Caco-2 (cell line): Measurements from ENCODE around the gene COX10. TPM values are rescaled to one million over a fixed set of nuclear protein-coding genes. Genes with fewer than 3 reads are reported as not detected.

Source experiments
- BruUV-seq: library from RNA; stranded (reverse); fragments of 400-500 nt; replicated peaks from 2 replicates; lab custom pipeline; 2021; lab: Mats Ljungman, UMichigan
- CTCF ChIA-PET: fragments of 300-600 bp; sonication (Branson Sonifier 250); formaldehyde crosslinking; loops from one replicate; lab custom pipeline; 2022; ENCODE audit warnings: antibody characterized with exemption; lab: Charles Lee
- POLR2A ChIA-PET: fragments of 300-600 bp; sonication (Branson Sonifier 250); formaldehyde crosslinking; loops from one replicate; lab custom pipeline; 2022; ENCODE audit warnings: antibody characterized with exemption; lab: Charles Lee
- DNase-seq, 2 experiments: peaks; one replicate each; pipeline versions ENCODE4 v3.0.0 to v3.0.0-alpha.2; 2020 to 2022
- H3K27me3 ChIP-seq: replicated peaks from 2 replicates; pipeline ENCODE4 v1.6.0; 2011; ENCODE audit warnings: low read length; ENCODE audit not compliant: control insufficient read depth, insufficient read depth
- H3K36me3 ChIP-seq: 2 replicates; pipeline ENCODE4 v1.5.1; 2011; ENCODE audit warnings: low read length; ENCODE audit not compliant: control insufficient read depth, insufficient read depth
- H3K4me1 ChIP-seq: fragments of 250-450 bp; sonication (Bioruptor Pico); 2 replicates; pipeline ENCODE4 v1.5.1; 2020; ENCODE audit warnings: mild to moderate bottlenecking
- H3K4me3 ChIP-seq: 2 replicates; pipeline ENCODE4 v1.5.1; 2011; ENCODE audit warnings: low read depth, mild to moderate bottlenecking, control low read depth, low read length
- H3K9me3 ChIP-seq: fragments of 250-450 bp; sonication (Bioruptor Pico); 2 replicates; pipeline ENCODE4 v1.5.1; 2020; ENCODE audit warnings: mild to moderate bottlenecking, moderate library complexity
- H3K27ac Mint-ChIP-seq: one replicate; pipeline ENCODE4 v1.8.0; 2022; ENCODE audit warnings: mixed read lengths; ENCODE audit not compliant: unreplicated experiment
- H3K27me3 Mint-ChIP-seq: one replicate; pipeline ENCODE4 v1.8.0; 2022; ENCODE audit warnings: mixed read lengths; ENCODE audit not compliant: insufficient read depth, unreplicated experiment
- H3K36me3 Mint-ChIP-seq: one replicate; pipeline ENCODE4 v1.8.0; 2022; ENCODE audit warnings: mild to moderate bottlenecking, mixed read lengths; ENCODE audit not compliant: insufficient read depth, unreplicated experiment
- H3K4me1 Mint-ChIP-seq: one replicate; pipeline ENCODE4 v1.8.0; 2022; ENCODE audit warnings: low read depth, mixed read lengths; ENCODE audit not compliant: unreplicated experiment
- H3K4me3 Mint-ChIP-seq: one replicate; pipeline ENCODE4 v1.8.0; 2022; ENCODE audit warnings: mild to moderate bottlenecking, moderate library complexity, mixed read lengths; ENCODE audit not compliant: unreplicated experiment
- H3K9me3 Mint-ChIP-seq: one replicate; pipeline ENCODE4 v1.8.0; 2022; ENCODE audit warnings: mixed read lengths; ENCODE audit not compliant: unreplicated experiment
- CTCF ChIP-seq, 2 experiments: fragments of 200-600 bp in 1 of 2; IDR thresholded peaks; 1 replicate in 1 of 2; 2 replicates in 1 of 2; pipeline versions ENCODE4 v1.5.1 to v1.8.0; 2011 to 2022; ENCODE audit warnings: antibody characterized with exemption in 1 of 2, control low read depth in 1 of 2, inconsistent platforms in 1 of 2, low read depth in 1 of 2, low read length in 1 of 2, mild to moderate bottlenecking in 1 of 2, moderate library complexity in 1 of 2; ENCODE audit not compliant: insufficient read depth in 1 of 2, severe bottlenecking in 1 of 2, unreplicated experiment in 1 of 2
- intact Hi-C: fragments of 100-400 bp; cut with micrococcal nuclease; formaldehyde crosslinking; loops from one replicate; pipeline ENCODE4 v1.10.0; 2022; ENCODE audit not compliant: unreplicated experiment
- total RNA-seq: library from RNA; stranded (reverse); gene quantifications from 2 replicates; pipeline ENCODE4 v1.2.3, GENCODE V29; 2022

COX10 gene
- total RNA-seq, 1 experiment from 2014 or later, result 13.5 TPM

- ChIA-PET POLR2A (no interaction called here), CTCF (no interaction called here)
- no TSS peak for BruUV-seq
- H3K4me3 ChIP-seq, result no peak overlapping the region
- H3K9me3 ChIP-seq, result no peaks in the 10 kb centered on the region
- H3K27ac Mint-ChIP-seq, result no peak overlapping the region
- H3K4me1 ChIP-seq, result no peaks in the 10 kb centered on the region
- intact Hi-C loops, result no loop called here
- no peaks in the 10 kb centered on the region for H3K27me3 Mint-ChIP-seq
- no peak for DNase-seq
- no peak for TF ChIP-seq CTCF (IDR thresholded peaks at IDR 0.05; ENCODE audit: insufficient read depth in 1 of 2, low read depth in 1 of 2, low read length in 1 of 2, severe bottlenecking in 1 of 2, unreplicated experiment in 1 of 2)
- H3K4me3 Mint-ChIP-seq, result no peak overlapping the region
- no peaks in the 10 kb centered on the region for H3K9me3 Mint-ChIP-seq
- no peaks in the 10 kb centered on the region for H3K4me1 Mint-ChIP-seq
- H3K36me3 ChIP-seq, result no peaks in the 10 kb centered on the region
- no peaks in the 10 kb centered on the region for H3K27me3 ChIP-seq
- H3K36me3 Mint-ChIP-seq, result no peaks in the 10 kb centered on the region
These were observed 16.9 kb downstream of the COX10 start for GRCh38 chr17:14086189-14086588.

GRCh38 chr17:14089179-14089578 lies 19.9 kb downstream of the COX10 start:
- Mint-ChIP-seq H3K27ac (no peak overlapping the region), H3K4me1 (no peaks in the 10 kb centered on the region), H3K27me3 (no peaks in the 10 kb centered on the region), H3K9me3 (no peaks in the 10 kb centered on the region), H3K4me3 (no peak overlapping the region), H3K36me3 (no peaks in the 10 kb centered on the region)
- DNase-seq, result no peak
- Histone ChIP-seq H3K4me3 (no peak overlapping the region), H3K4me1 (no peaks in the 10 kb centered on the region), H3K9me3 (no peaks in the 10 kb centered on the region), H3K36me3 (no peaks in the 10 kb centered on the region), H3K27me3 (no peaks in the 10 kb centered on the region)
- TF ChIP-seq CTCF (IDR thresholded peaks at IDR 0.05; ENCODE audit: insufficient read depth in 1 of 2, low read depth in 1 of 2, low read length in 1 of 2, severe bottlenecking in 1 of 2, unreplicated experiment in 1 of 2), result no peak
- intact Hi-C loops, result no loop called here
- CTCF ChIA-PET, result no interaction called here
- POLR2A ChIA-PET, result no interaction called here
- BruUV-seq, result no TSS peak

- CTCF ChIA-PET, result no interaction called here
- Histone ChIP-seq H3K4me1 (no peaks in the 10 kb centered on the region), H3K36me3 (no peaks in the 10 kb centered on the region), H3K9me3 (no peaks in the 10 kb centered on the region), H3K27me3 (no peaks in the 10 kb centered on the region), H3K4me3 (no peak overlapping the region)
- TF ChIP-seq CTCF (IDR thresholded peaks at IDR 0.05; ENCODE audit: insufficient read depth in 1 of 2, low read depth in 1 of 2, low read length in 1 of 2, severe bottlenecking in 1 of 2, unreplicated experiment in 1 of 2), result no peak
- POLR2A ChIA-PET, result no interaction called here
- no peak overlapping the region for H3K4me3 Mint-ChIP-seq
- BruUV-seq, result no TSS peak
- H3K9me3 Mint-ChIP-seq, result no peaks in the 10 kb centered on the region
- H3K36me3 Mint-ChIP-seq, result no peaks in the 10 kb centered on the region
- DNase-seq, result no peak
- H3K27ac Mint-ChIP-seq, result no peak overlapping the region
- no peaks in the 10 kb centered on the region for H3K27me3 Mint-ChIP-seq
- H3K4me1 Mint-ChIP-seq, result no peaks in the 10 kb centered on the region
- intact Hi-C loops, result no loop called here
These were observed 22.1 kb downstream of the COX10 start for GRCh38 chr17:14091367-14091766.
